GM12878 (cell line): ENCODE measurements around the gene TP53TG3. TPM values are rescaled to one million over a fixed set of nuclear protein-coding genes. Genes with fewer than 3 reads are reported as not detected.
"Not testable (repeated sequence)": the region's sequence is repeated elsewhere in the genome, so short reads cannot be mapped to it uniquely, and the experiment has no call there.

Experiments
- ATAC-seq: fragments of 200-7000 bp; cut with Tn5 transposase; 3 replicates; pipeline ENCODE4 v1.9.1; 2020; ENCODE audit warnings: mild to moderate bottlenecking, moderate library complexity
- BruUV-seq: library from RNA; stranded (reverse); fragments of 400-500 nt; replicated peaks from 2 replicates; lab custom pipeline; 2021; lab: Mats Ljungman, UMichigan
- CTCF ChIA-PET: fragments of 300-600 bp; sonication (Branson Sonifier 250); formaldehyde crosslinking; extraction: SDS; loops from one replicate; lab custom pipeline; 2021; ENCODE audit warnings: inconsistent platforms; lab: Yijun Ruan, JAX
- POLR2A ChIA-PET: fragments of 350-600 bp; formaldehyde crosslinking; extraction: SDS; loops from one replicate; lab custom pipeline; 2021; ENCODE audit warnings: inconsistent platforms; lab: Charles Lee
- RAD21 ChIA-PET: fragments of 300-600 bp; sonication (Branson Sonifier 250); formaldehyde crosslinking; loops from one replicate; lab custom pipeline; 2023; ENCODE audit warnings: antibody characterized with exemption; ENCODE audit not compliant: unreplicated experiment; lab: Charles Lee
- SMC1A ChIA-PET: fragments of 300-600 bp; sonication (Branson Sonifier 250); formaldehyde crosslinking; loops from one replicate; lab custom pipeline; 2023; ENCODE audit not compliant: unreplicated experiment, uncharacterized antibody; lab: Charles Lee
- DNase-seq: peaks from one replicate; pipeline ENCODE4 v3.0.0-alpha.2; 2011; ENCODE audit warnings: low read depth, low spot score
- FAIRE-seq: peaks from 3 replicates; lab custom pipeline; 2011; peaks lifted over from hg19 to GRCh38; lab: Jason Lieb, UNC
- H2AFZ ChIP-seq: 2 replicates; pipeline ENCODE4 v1.6.0; 2011; ENCODE audit warnings: low read depth, low read length, control low read depth; ENCODE audit not compliant: control insufficient read depth
- H3K27ac ChIP-seq: 2 replicates; pipeline ENCODE4 v1.5.1; 2011; ENCODE audit warnings: control low read depth; ENCODE audit not compliant: control insufficient read depth, insufficient read depth
- H3K27me3 ChIP-seq, 2 experiments: replicated peaks in 1 of 2; 2 replicates each; pipeline versions ENCODE4 v1.6.0 to v1.6.1; 2011; ENCODE audit warnings: low read length in 1 of 2; ENCODE audit not compliant: control insufficient read depth in 2 of 2, insufficient read depth in 2 of 2
- H3K36me3 ChIP-seq, 2 experiments: 2 replicates each; pipeline ENCODE4 v1.5.1; 2011; ENCODE audit warnings: low read length in 1 of 2; ENCODE audit not compliant: control insufficient read depth in 2 of 2, insufficient read depth in 2 of 2
- H3K4me1 ChIP-seq: 2 replicates; pipeline ENCODE4 v1.6.1; 2011; ENCODE audit warnings: mild to moderate bottlenecking, low read length, moderate library complexity, mixed read lengths; ENCODE audit not compliant: control insufficient read depth, insufficient read depth
- H3K4me2 ChIP-seq: 2 replicates; pipeline ENCODE4 v1.6.0; 2011; ENCODE audit warnings: control low read depth; ENCODE audit not compliant: control insufficient read depth, insufficient read depth
- H3K4me3 ChIP-seq: fragments of 200-600 bp; sonication (generic); 2 replicates; pipeline ENCODE4 v1.5.1; 2016
- H3K79me2 ChIP-seq: 2 replicates; pipeline ENCODE4 v1.6.0; 2011; ENCODE audit warnings: low read length; ENCODE audit not compliant: control insufficient read depth, insufficient read depth
- H3K9ac ChIP-seq: 2 replicates; pipeline ENCODE4 v1.8.0; 2011; ENCODE audit warnings: low read length, control low read depth, mixed read lengths; ENCODE audit not compliant: control insufficient read depth, insufficient read depth
- H3K9me3 ChIP-seq: replicated peaks from 3 replicates; pipeline ENCODE4 v1.5.1; 2011; ENCODE audit warnings: mild to moderate bottlenecking, low read length; ENCODE audit not compliant: control insufficient read depth, insufficient read depth
- H4K20me1 ChIP-seq: 2 replicates; pipeline ENCODE4 v1.6.0; 2011; ENCODE audit not compliant: control insufficient read depth, insufficient read depth
- ZNF24 ChIP-seq: fragments of 450-650 bp; IDR thresholded peaks from 2 replicates; pipeline ENCODE4 v1.6.1; 2017; ENCODE audit warnings: antibody characterized with exemption, mild to moderate bottlenecking
- WGBS: methylation state at CpG from one replicate; pipeline ENCODE4 v1.1.6; 2016; ENCODE audit warnings: low lambda C conversion rate; ENCODE audit not compliant: insufficient replicate concordance, insufficient coverage; ENCODE audit errors: missing lambda C conversion rate; 5-methylcytosine and 5-hydroxymethylcytosine counted together
- in situ Hi-C: fragments of 300-500 bp; cut with MboI; formaldehyde crosslinking; loops from 9 replicates; pipeline ENCODE4 v1.14.3; 2018; ENCODE audit warnings: mixed read lengths
- intact Hi-C: fragments of 100-400 bp; cut with micrococcal nuclease; formaldehyde crosslinking; loops from one replicate; pipeline ENCODE4 v1.14.2; 2022; ENCODE audit not compliant: unreplicated experiment
- polyA plus RNA-seq, 11 experiments: library from polyadenylated mRNA; depleted of rRNA in 4 of 11; unstranded in 6 of 11; stranded (reverse) in 5 of 11; fragments of >200 nt; fragmentation: Nextera tagmentation in 4 of 11; fragmentation: Illumina TruSeq in 1 of 11; extraction: Ambion mirVana in 4 of 11; extraction: Trizol in 1 of 11; gene quantifications; 1 replicate in 1 of 11; 2 replicates in 10 of 11; pipeline versions ENCODE4 v1.2.1 to v1.2.3, GENCODE V29; 2011 to 2016; ENCODE audit warnings: inconsistent platforms in 2 of 11, missing spikeins in 2 of 11, low read depth in 1 of 11
- total RNA-seq, 4 experiments: library from RNA; depleted of rRNA in 3 of 4; stranded (reverse); fragments of >200 nt in 3 of 4; fragmentation: Illumina TruSeq in 1 of 4; extraction: Trizol in 1 of 4; gene quantifications; 2 replicates each; pipeline versions ENCODE4 v1.2.1 to v1.2.3, GENCODE V29; 2013 to 2021

TP53TG3 gene
- total and polyA plus RNA-seq, 10 of the 15 experiments (the other 5 are each of a cell fraction or from before 2014, with no cell fraction given): not detected

DNA sequence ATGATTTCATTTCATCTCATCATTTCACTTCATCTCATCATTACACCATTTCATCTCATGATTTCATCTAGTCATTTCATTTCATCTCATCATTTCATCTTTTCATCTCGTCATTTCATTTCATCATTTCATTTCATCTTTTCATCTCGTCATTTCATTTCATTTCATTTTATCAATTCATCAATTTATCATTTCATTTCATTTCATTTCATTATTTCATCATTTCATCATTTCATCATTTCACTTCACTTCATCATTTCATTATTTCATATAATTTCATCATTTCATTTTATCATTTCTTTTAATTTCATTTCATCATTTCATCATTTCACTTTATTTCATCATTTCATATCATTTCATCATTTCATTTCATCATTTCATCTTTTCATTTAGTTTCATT is 29.2 kb downstream of the TP53TG3 start:
- SMC1A ChIA-PET, H3K9me3 ChIP-seq, in situ Hi-C loops, H3K4me2 ChIP-seq, H3K27me3 ChIP-seq, ATAC-seq, H3K4me1 ChIP-seq, DNase-seq, H3K9ac ChIP-seq, BruUV-seq, CTCF ChIA-PET, RAD21 ChIA-PET, H4K20me1 ChIP-seq, H3K27ac ChIP-seq, H2AFZ ChIP-seq, intact Hi-C loops, H3K4me3 ChIP-seq, H3K79me2 ChIP-seq, FAIRE-seq, POLR2A ChIA-PET, H3K36me3 ChIP-seq: not testable (repeated sequence)
- WGBS: 0% methylated on average over 2 of the region's 2 CpGs

DNA sequence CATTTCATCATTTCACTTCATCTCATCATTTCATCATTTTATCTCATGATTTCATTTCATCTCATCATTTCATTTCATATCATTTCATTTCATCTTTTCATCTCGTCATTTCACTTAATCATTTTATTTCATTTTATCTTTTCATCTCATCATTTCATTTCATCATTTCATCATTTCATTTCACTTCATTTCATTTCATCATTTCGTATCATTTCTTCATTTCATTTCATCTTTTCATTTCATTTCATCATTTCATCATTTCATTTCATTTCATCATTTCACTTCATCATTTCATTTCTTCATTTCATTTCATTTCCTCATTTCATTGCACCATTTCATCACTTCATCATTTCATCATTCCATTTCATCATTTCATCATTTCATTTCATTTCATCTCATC is 29.8 kb downstream of the TP53TG3 start:
- WGBS: 0% methylated on average over 1 of the region's 2 CpGs
- H3K36me3 ChIP-seq, H3K4me2 ChIP-seq, H3K79me2 ChIP-seq, DNase-seq, H3K9me3 ChIP-seq, RAD21 ChIA-PET, H3K4me3 ChIP-seq, intact Hi-C loops, SMC1A ChIA-PET, FAIRE-seq, BruUV-seq, H3K27ac ChIP-seq, H3K9ac ChIP-seq, in situ Hi-C loops, ATAC-seq, H4K20me1 ChIP-seq, POLR2A ChIA-PET, H3K4me1 ChIP-seq, CTCF ChIA-PET, H3K27me3 ChIP-seq, H2AFZ ChIP-seq: not testable (repeated sequence)
- TF ChIP-seq ZNF24: peak; percentile 42; the same call in 1 of the 2 replicates

GRCh38 chr16:32645278-32645908 is 30.6 kb downstream of the TP53TG3 start:
- WGBS: 25% methylated on average over 6 of the region's 6 CpGs
- RAD21 ChIA-PET, intact Hi-C loops, H3K4me1 ChIP-seq, H3K4me2 ChIP-seq, ATAC-seq, BruUV-seq, H2AFZ ChIP-seq, H3K9ac ChIP-seq, SMC1A ChIA-PET, DNase-seq, H3K4me3 ChIP-seq, CTCF ChIA-PET, H3K27me3 ChIP-seq, POLR2A ChIA-PET, H3K27ac ChIP-seq, FAIRE-seq, H3K36me3 ChIP-seq, H3K79me2 ChIP-seq, H4K20me1 ChIP-seq, H3K9me3 ChIP-seq, in situ Hi-C loops: not testable (repeated sequence)
